HG03064 (cell line): ENCODE results near the gene COG2.
"Not testable (repeated sequence)": the region's sequence is repeated elsewhere in the genome, so short reads cannot be mapped to it uniquely, and the experiment has no call there.

ENCODE experiments used
- ATAC-seq: cut with Tn5 transposase; IDR thresholded peaks from one replicate; pipeline ENCODE4 v1.9.1; 2021; ENCODE audit warnings: low read depth; ENCODE audit not compliant: unreplicated experiment

COG2 gene

GRCh38 chr1:230669543-230669942 is 27.3 kb downstream of the COG2 start:
- no peak for ATAC-seq

DNA sequence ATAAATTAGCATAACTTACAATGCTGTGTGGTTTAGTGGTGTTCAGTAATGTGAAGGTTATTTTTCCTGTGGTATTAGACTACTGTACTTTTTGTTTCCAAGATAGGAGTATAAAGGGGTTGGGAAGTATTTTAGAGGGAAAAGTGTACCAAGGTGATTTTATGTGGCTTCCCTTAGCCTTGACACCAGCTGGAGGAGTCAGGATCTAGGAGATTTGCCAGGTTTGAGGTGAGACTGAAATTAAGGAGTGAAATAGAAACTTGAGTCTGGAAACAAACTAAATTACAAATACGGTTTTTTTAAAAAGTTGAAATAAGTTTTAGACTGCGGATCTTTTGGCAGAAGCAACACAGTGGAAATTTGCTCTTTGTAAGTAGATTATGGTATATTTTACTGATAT is 32.3 kb downstream of the COG2 start:
- ATAC-seq = no peak

DNA sequence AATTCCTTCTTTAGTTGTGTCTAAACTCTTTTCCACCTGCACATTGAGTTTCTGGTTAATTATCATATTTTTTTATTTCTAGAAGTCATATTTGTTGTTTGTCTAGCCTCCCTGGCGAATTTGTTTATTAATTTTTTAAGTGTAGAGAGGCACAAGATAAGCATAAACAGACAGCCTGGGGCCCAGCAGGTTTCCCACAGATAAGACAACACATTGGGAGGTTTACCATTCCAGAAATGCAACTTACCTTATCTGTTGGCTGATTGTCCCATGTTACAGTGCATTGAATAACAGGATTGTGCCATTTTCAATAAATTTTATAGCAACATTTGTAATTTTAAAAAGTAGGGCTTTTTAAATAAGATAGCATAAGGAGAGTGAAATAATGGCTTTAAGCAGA is 34.9 kb downstream of the COG2 start:
- ATAC-seq = no peak

- no peak for ATAC-seq
Observed at GRCh38 chr1:230679192-230679591, 36.9 kb downstream of the COG2 start.

DNA sequence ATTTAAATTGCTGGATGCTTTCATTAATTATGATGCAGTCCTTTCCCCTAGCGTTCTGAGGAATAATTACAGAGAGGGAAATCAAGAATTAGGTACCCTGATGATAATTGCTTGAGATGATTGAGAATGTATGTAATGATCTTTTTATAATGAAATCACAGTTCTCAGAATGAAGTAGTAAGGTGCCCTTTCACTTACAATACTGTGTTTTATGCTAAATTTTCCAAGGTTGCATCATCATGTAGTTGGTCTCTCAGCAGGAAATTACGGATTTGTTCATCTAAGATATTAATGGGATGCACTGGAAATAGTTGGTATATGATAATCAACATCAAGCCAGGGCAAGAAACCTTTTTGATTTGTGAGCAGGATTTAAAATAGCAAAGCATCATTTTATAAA is 37.5 kb downstream of the COG2 start:
- no peak for ATAC-seq

DNA sequence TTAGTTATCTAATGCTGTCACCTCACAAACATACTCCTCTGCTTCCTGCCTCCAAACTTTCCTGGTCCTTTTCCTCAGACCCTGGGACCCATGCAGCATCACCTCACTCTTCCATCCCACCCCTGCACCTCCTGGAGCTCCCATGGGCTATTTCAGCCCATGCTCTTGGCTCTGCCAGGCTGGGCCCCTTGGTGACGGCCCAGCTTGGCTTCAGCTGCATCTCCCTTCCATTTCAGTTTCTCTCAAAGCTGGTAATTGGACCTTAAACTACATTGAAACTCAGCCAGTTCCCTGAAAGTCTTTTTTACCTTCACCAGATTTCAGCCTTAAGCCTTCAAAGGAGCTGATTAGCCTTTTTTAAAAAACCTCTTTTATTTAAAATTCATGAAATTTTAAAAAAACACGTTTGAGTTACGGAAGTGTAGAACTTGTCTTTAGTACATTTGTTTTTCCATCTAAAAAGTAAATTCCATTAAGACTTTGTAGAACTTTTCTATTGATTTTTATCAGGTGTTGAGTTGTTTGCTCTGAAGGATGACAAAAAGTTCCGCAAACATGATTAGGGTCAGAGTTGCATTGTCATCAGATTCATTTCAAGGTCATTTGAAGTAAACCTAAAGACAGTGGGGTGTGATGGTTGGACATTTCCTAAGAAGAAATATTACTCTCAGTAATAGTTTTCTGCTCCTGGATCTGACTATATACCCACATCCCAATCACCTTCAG is 38.2 kb downstream of the COG2 start:
- ATAC-seq = no peak

- no peak for ATAC-seq
Observed at GRCh38 chr1:230681599-230681998, 39.3 kb downstream of the COG2 start.

DNA sequence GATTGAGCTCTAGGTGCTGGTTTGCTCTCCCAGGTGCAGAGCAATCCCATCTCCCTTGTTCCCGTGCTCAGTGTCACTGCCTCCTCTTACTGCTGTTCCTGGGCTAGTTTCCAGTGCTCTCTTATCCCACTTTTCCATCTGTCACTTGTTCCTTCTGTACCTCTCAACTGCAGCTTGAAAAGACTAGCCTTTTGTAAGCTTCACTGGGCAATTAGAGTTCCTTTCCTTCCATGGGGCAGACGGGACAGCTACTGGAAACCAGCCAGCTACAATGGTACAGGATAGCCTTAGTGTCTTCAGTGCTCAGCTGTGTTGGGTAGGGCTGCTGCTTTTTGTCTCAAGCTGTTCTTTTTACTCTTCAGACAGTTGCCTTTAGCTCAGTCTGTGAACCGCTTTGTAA is 40.0 kb downstream of the COG2 start:
- no peak for ATAC-seq

- no peak for ATAC-seq
Observed at GRCh38 chr1:230682882-230683610, 40.8 kb downstream of the COG2 start.

DNA sequence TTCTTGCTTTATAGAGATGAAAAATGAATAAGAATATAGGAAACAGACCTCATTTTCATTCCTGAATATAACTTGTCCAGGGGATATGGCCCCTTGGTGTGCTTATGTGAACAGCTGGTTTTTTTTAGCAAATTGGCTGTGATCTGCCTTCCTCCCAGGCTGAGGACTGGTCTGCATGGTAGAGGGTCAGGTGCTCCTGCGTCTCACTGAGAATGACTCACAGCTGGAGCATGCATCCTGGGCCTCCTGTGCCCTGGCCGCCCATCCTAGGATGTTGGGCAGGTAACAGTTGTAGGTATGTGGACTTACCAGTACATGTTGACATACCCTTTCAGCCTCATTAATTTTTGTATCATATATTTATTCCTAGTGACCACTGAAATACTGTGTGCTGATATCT is 41.9 kb downstream of the COG2 start:
- no peak for ATAC-seq

DNA sequence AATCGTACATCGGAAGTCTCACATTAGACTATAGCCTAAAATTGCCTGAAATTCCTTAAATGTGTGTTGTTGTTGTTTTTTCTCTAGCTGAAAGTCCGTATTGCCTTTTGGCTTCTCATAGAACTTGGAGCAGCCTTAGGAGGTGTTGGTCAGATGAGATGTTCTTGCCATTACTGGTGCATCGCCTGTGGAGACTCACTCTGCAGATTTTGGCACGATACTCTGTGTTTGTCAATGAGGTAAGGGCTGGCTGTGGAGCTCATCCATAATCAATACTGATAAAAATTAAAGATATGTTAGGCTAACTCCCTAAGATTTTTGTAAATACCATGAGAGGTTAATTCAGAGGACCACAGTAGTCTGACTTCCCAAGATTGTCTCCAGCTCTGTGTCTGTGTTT is 42.7 kb downstream of the COG2 start:
- ATAC-seq = no peak

DNA sequence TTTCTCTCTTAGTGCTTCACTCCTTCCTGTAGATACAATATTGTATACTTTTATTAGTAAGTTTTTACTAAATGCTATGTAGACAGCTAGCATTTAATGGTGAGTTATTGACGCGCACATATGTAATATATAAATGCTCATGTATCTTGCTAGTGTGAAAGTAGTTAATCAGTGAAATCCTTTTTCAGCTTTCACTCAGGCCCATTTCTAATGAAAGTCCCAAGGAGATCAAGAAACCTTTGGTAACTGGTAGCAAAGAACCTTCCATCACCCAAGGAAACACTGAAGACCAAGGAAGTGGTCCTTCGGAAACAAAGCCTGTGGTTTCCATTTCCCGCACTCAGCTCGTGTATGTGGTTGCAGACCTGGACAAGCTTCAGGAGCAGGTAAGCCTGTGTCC is 44.5 kb downstream of the COG2 start:
- ATAC-seq = no peak

- no peak for ATAC-seq
Observed at GRCh38 chr1:230690101-230690500, 47.8 kb downstream of the COG2 start.

DNA sequence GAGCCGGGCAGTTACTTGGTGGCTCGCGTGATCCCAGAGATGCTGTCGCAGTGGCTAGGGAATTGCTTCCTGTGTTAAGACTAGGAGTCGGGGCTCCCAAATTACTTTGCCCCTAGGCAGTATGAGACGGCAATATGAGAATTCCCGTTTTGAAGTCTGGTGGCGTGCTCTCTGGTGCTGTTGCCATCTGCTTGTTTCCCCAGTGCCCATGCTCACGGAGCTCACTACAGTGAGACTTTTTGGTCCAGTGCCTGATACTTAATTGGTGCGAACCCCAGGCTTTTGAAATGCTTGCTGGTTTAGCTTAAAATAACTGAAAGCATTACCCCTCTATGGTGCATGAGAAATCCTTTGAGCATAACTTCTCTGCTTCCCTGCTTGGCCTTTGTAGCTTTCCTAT is 49.3 kb downstream of the COG2 start:
- no peak for ATAC-seq

GRCh38 chr1:230693221-230693620 is 50.9 kb downstream of the COG2 start:
- ATAC-seq = no peak

- no peak for ATAC-seq
Observed at GRCh38 chr1:230693777-230694176, 51.5 kb downstream of the COG2 start.

DNA sequence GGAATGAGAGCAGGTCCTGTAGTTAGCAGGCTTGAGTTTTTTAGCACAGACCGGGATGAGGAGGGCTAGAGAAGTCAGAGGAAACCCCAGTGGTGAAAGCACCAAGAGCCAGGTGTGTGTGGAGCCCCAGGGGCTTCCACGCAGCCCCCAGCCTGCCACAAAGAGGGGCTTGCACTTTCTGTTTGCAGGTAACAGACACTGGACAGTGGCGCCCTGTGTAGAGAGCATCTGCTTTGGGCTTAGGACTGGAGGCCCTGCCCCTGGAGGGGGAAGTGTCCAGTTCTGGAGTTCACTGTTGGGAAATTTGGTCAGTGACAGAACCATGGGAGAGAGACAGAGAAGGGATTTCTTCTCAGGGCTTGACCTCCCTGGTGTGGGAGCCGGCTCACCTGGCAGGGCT is 52.2 kb downstream of the COG2 start:
- no peak for ATAC-seq

- no peak for ATAC-seq
Observed at GRCh38 chr1:230694991-230695390, 52.7 kb downstream of the COG2 start.

GRCh38 chr1:230696218-230696617 is 53.9 kb downstream of the COG2 start:
- ATAC-seq = no peak

DNA sequence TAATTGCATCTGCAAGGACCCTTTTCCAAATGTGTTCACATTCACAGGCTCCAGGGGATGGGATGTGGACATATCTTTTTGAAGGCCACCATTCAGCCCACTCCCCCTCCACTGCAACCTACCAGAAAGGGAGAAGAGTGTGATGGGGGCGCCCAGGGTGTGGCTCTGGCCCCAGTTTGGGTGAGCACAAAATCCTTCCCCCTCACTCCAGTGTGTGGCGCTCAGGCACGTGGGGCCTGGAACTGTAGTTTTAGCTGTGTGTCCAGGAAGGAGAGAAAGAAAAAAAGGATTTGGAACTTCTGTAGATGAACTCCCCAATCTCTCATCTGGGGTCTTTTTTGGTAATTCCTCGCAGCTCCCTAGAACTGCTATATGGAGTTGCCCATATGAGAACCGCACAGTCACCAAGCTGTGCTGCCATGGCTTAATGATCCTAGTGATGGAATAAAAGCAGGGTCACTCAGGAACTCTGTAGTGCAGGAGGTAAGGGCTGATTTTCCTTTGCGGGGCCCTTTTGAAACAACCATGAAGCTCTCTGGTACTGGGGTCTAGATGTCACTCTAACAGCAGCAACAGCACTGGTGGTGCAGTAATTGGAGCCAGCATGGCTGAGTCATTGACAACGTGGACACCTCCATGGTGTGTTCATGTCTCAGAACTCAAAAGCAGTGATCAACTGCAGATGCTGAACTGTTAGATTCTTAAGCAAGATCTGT is 54.6 kb downstream of the COG2 start:
- ATAC-seq = no peak

DNA sequence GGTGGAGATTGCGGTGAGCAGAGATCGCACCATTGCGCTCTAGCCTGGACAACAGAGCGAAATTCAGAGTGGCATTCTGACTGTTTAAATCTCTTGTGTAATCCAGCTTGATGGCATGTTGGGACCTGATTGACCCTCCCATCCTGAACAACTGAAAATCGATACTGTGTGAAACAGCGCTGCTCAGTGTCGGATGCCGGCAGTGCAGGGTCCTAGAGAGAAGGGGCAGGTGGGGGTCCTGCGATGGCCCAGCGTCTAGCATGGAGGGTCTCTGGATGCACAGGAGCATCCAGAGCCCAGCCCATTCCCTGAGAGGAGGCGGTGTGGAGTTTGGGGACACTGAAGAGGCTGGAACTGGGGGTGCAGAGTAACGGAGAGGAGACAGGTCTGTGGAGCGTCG is 55.8 kb downstream of the COG2 start:
- ATAC-seq = no peak

GRCh38 chr1:230698964-230699363 is 56.7 kb downstream of the COG2 start:
- not testable (repeated sequence) for ATAC-seq
